Small intestine (tissue), 7 donors: ENCODE results near the gene PRUNE2. TPM values are rescaled to one million over a fixed set of nuclear protein-coding genes. Genes with fewer than 3 reads are reported as not detected.
"Not testable (repeated sequence)": the region's sequence is repeated elsewhere in the genome, so short reads cannot be mapped to it uniquely, and the experiment has no call there.

Source experiments
- DNase-seq, 2 donors: peaks; one replicate each; pipeline versions ENCODE4 v3.0.0 to v3.0.0-alpha.2; 2013
- FAIRE-seq: peaks from 2 replicates; lab custom pipeline; 2012; peaks lifted over from hg19 to GRCh38; lab: Jason Lieb, UNC
- H3K27ac ChIP-seq, 3 donors: one replicate each; pipeline ENCODE4 v1.5.1; 2013; ENCODE audit warnings: low read length in 2 of 3, mild to moderate bottlenecking in 2 of 3, control low read depth in 1 of 3, inconsistent platforms in 1 of 3, low read depth in 1 of 3, moderate library complexity in 1 of 3
- H3K27me3 ChIP-seq, 3 donors: one replicate each; pipeline ENCODE4 v1.6.1; 2013; ENCODE audit warnings: low read length in 3 of 3, inconsistent platforms in 1 of 3; ENCODE audit not compliant: control insufficient read depth in 3 of 3, insufficient read depth in 3 of 3
- H3K36me3 ChIP-seq, 3 donors: one replicate each; pipeline ENCODE4 v1.6.1; 2013; ENCODE audit warnings: low read length in 3 of 3, inconsistent platforms in 1 of 3, low read depth in 1 of 3, mild to moderate bottlenecking in 1 of 3, moderate library complexity in 1 of 3; ENCODE audit not compliant: control insufficient read depth in 3 of 3, insufficient read depth in 2 of 3
- H3K4me1 ChIP-seq, 3 donors: one replicate each; pipeline ENCODE4 v1.6.1; 2013; ENCODE audit warnings: low read length in 2 of 3, inconsistent platforms in 1 of 3, low read depth in 1 of 3, mild to moderate bottlenecking in 1 of 3, moderate library complexity in 1 of 3; ENCODE audit not compliant: control insufficient read depth in 3 of 3, insufficient read depth in 2 of 3
- H3K4me3 ChIP-seq, 3 donors: one replicate each; pipeline ENCODE4 v1.5.1; 2013; ENCODE audit warnings: low read length in 3 of 3, control low read depth in 1 of 3, inconsistent platforms in 1 of 3, low read depth in 1 of 3, mild to moderate bottlenecking in 1 of 3, moderate library complexity in 1 of 3
- H3K9me3 ChIP-seq, 2 donors: one replicate each; pipeline ENCODE4 v1.6.1; 2013; ENCODE audit warnings: low read depth in 1 of 2, low read length in 1 of 2; ENCODE audit not compliant: control insufficient read depth in 2 of 2, insufficient read depth in 1 of 2
- WGBS, 3 donors: extraction: QIAGEN DNeasy Blood & Tissue Kit; methylation state at CpG; one replicate each; pipeline ENCODE4 v1.1.7; 2013; 5-methylcytosine and 5-hydroxymethylcytosine counted together
- polyA plus RNA-seq, 4 donors: library from polyadenylated mRNA; stranded (reverse) in 3 of 4; unstranded in 1 of 4; fragments of 200-250 nt in 3 of 4; fragments of 120-200 nt in 1 of 4; gene quantifications; one replicate each; pipeline versions ENCODE4 v1.2.1 to v1.2.3, GENCODE V29; 2013
- donor health status: healthy with polysubstance abuse.
- donor health status: control.
- donor health status: control.
- donor health status: Bipolar disorder and iron deficiency.
- donor health status: healthy.

Gene PRUNE2
- polyA plus RNA-seq, 4 donors, result 1.1 to 62.1 (median 7.5) TPM

DNA sequence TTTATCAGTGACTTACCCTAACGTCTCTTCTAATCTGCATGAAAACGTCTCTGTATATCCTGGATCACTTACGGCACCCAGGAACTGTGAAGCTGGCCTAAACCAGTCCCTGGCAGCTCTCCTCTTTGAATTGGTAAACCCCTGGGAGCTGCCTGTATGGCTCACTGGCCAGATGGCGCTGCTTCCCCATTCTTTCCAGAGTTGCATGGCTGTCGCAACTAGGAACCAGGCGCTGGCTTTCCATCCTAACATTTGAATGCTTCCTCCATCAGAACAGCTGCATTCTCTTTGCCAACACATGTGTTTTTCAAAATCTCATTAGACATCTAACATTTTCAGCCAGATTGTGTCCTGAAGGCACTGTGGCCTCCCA is 149.7 kb downstream of the PRUNE2 start:
- Histone ChIP-seq H3K27me3 (no peaks in the 10 kb centered on the region), H3K27ac (no peak overlapping the region), H3K4me3 (no peak overlapping the region), H3K36me3 (no peaks in the 10 kb centered on the region), H3K9me3 (no peaks in the 10 kb centered on the region), H3K4me1 (no peaks in the 10 kb centered on the region)
- 15 to 49% (median 31%) methylated on average over 6 of the region's 6 CpGs for WGBS, 3 donors
- no peak for FAIRE-seq
- peak; percentile 42 to 65 for DNase-seq

- Histone ChIP-seq H3K4me3 (no peak overlapping the region), H3K27me3 (no peaks in the 10 kb centered on the region), H3K9me3 (peaks cover 0 to 2% of the 10 kb centered on the region in 2 donors), H3K36me3 (no peaks in the 10 kb centered on the region), H3K4me1 (no peaks in the 10 kb centered on the region), H3K27ac (no peak overlapping the region)
- FAIRE-seq (no peak), DNase-seq (no peak)
- 80 to 94% (median 91%) methylated on average over 3 of the region's 3 CpGs for WGBS, 3 donors
These were observed 154.9 kb downstream of the PRUNE2 start for GRCh38 chr9:76751001-76751400.

GRCh38 chr9:76744336-76744735 is 161.6 kb downstream of the PRUNE2 start:
- Histone ChIP-seq H3K36me3 (no peaks in the 10 kb centered on the region), H3K9me3 (peaks cover 2 to 9% of the 10 kb centered on the region in 2 donors), H3K27ac (no peak overlapping the region), H3K4me1 (no peaks in the 10 kb centered on the region), H3K4me3 (no peak overlapping the region), H3K27me3 (no peaks in the 10 kb centered on the region)
- 56 to 62% (median 57%) methylated on average over 3 of the region's 3 CpGs for WGBS, 3 donors
- no peak for DNase-seq
- no peak for FAIRE-seq

GRCh38 chr9:76743931-76744330 is 162.0 kb downstream of the PRUNE2 start:
- Histone ChIP-seq H3K27me3 (no peaks in the 10 kb centered on the region), H3K4me3 (no peak overlapping the region), H3K36me3 (no peaks in the 10 kb centered on the region), H3K27ac (no peak overlapping the region), H3K9me3 (peaks cover 2 to 9% of the 10 kb centered on the region in 2 donors), H3K4me1 (no peaks in the 10 kb centered on the region)
- DNase-seq (no peak), FAIRE-seq (no peak)
- 47 to 71% (median 61%) methylated on average over 3 of the region's 3 CpGs for WGBS, 3 donors

DNA sequence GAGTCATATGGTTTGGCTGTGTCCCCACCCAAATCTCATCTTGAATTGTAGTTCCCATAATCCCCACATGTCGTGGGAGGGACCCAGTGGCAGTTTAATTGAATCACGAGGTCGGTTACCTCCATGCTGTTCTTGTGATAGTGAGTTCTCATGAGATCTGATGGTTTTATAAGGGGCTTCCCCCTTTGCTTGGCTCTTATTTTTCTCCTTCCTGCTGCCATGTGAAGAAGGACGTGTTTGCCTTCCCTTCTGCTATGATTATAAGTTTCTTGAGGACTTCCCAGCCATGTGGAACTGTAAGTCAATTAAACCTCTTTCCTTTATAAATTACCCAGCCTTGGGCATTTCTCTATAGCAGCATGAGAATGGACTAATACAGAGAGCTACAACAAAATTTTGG is 163.0 kb downstream of the PRUNE2 start:
- not testable (repeated sequence) for FAIRE-seq, DNase-seq
- WGBS, 3 donors, result 82 to 85% (median 84%) methylated on average over 4 of the region's 4 CpGs

DNA sequence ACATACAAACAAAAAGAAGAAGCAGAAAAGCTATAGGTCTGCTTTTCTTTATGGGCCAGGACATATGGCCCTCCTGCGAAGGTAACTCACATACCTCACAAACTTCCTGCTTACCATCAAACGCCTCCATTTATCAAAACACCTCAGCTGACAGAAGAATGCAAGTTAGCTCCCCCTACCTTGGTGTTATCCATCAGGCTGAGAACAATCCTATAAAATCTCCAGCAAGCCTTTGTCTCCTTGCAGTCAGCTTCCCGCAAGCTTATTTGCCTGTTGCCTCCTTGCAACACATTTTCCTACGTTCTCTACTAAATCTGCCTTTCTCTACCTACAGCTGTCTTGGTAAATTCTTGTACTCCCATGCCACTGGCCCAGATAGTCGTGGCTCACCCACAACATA is 164.4 kb downstream of the PRUNE2 start:
- H3K4me1 ChIP-seq, result no peaks in the 10 kb centered on the region
- H3K4me3 ChIP-seq, result no peak overlapping the region
- no peak for FAIRE-seq
- H3K36me3 ChIP-seq, result no peaks in the 10 kb centered on the region
- 73 to 81% (median 79%) methylated on average over 5 of the region's 5 CpGs for WGBS, 3 donors
- no peak for DNase-seq
- peaks cover 2 to 9% of the 10 kb centered on the region in 2 donors for H3K9me3 ChIP-seq
- no peaks in the 10 kb centered on the region for H3K27me3 ChIP-seq
- no peak overlapping the region for H3K27ac ChIP-seq

More for the DNA sequence above, 163.0 kb downstream of the PRUNE2 start:
- H3K4me3 ChIP-seq, H3K9me3 ChIP-seq, H3K36me3 ChIP-seq, H3K4me1 ChIP-seq, H3K27ac ChIP-seq, H3K27me3 ChIP-seq: not testable (repeated sequence)

DNA sequence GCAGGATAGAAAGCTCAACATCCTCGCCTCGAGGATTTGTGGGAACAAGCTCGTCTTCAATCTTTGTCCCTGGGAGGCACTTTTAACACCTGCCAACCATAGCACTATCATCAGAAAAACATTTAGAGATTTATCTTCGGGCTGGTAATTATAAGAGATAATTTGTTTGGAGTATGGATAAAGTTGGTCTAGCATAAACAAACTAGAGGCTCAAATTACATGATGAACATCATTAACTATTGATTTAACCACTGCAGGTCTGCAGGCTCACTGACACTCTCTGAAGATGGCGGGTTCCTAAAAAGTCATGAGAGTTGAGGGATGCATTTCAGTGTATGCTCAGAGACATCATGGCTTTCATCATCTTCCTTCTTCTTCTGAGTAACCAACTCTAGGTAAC is 167.5 kb downstream of the PRUNE2 start:
- H3K27ac ChIP-seq, result no peak overlapping the region
- FAIRE-seq (no peak), DNase-seq (no peak)
- H3K4me3 ChIP-seq, result no peak overlapping the region
- peaks cover 0 to 2% of the 10 kb centered on the region in 2 donors for H3K9me3 ChIP-seq
- no peaks in the 10 kb centered on the region for H3K36me3 ChIP-seq
- H3K4me1 ChIP-seq, result no peaks in the 10 kb centered on the region
- H3K27me3 ChIP-seq, result peaks cover 0 to 2% (median 0%) of the 10 kb centered on the region in 3 donors
- 62 to 67% (median 65%) methylated on average over 5 of the region's 5 CpGs for WGBS, 3 donors

DNA sequence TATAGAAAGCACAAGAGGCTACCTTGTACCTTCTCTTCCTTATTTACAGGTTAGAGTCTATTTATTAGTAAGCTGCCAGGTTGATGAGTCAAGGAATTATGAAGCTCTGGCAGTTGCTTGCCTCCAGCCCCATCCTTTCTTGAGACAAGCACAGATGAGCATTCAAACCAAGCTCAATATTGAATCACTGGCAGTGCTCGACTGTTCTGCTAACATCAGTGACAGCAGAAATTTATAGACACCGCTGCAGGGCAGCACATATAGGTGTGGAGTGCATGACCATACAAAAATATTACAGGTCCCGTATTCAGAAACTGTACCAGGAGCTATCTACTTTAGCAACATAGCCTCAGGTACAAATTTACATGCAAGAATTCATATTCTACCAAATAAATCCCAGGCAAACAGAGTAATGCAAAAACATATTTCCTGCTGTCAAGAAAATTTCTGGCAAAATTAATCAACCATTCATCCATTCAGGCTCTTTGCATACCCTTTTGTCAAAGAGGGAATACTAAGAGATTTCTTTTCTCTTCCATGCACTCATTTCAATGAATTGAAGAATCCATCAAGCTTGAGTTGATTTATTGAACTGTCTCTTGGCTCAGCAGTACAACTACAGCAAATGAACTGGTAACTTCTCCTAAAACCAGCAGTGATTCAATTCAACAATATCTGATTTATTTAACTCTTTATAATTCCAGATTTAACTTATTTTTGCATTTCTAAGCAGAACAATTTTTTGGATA is 168.6 kb downstream of the PRUNE2 start:
- no peaks in the 10 kb centered on the region for H3K4me1 ChIP-seq
- H3K27me3 ChIP-seq, result peaks cover 0 to 2% (median 0%) of the 10 kb centered on the region in 3 donors
- H3K9me3 ChIP-seq, result peaks cover 0 to 1% of the 10 kb centered on the region in 2 donors
- FAIRE-seq (no peak), DNase-seq (no peak)
- no peaks in the 10 kb centered on the region for H3K36me3 ChIP-seq
- no peak overlapping the region for H3K27ac ChIP-seq
- H3K4me3 ChIP-seq, result no peak overlapping the region
- 62 to 86% (median 81%) methylated on average over 3 of the region's 3 CpGs for WGBS, 3 donors

GRCh38 chr9:76734716-76735115 is 171.2 kb downstream of the PRUNE2 start:
- FAIRE-seq (no peak), DNase-seq (no peak)
- H3K36me3 ChIP-seq, result no peaks in the 10 kb centered on the region
- H3K27ac ChIP-seq, result no peak overlapping the region
- H3K27me3 ChIP-seq, result peaks cover 0 to 2% (median 0%) of the 10 kb centered on the region in 3 donors
- WGBS, 3 donors, result 76 to 91% (median 87%) methylated on average over 3 of the region's 3 CpGs
- no peaks in the 10 kb centered on the region for H3K9me3 ChIP-seq
- no peak overlapping the region for H3K4me3 ChIP-seq
- H3K4me1 ChIP-seq, result no peaks in the 10 kb centered on the region
